ENCODE results near the gene GNAI1.

DNA sequence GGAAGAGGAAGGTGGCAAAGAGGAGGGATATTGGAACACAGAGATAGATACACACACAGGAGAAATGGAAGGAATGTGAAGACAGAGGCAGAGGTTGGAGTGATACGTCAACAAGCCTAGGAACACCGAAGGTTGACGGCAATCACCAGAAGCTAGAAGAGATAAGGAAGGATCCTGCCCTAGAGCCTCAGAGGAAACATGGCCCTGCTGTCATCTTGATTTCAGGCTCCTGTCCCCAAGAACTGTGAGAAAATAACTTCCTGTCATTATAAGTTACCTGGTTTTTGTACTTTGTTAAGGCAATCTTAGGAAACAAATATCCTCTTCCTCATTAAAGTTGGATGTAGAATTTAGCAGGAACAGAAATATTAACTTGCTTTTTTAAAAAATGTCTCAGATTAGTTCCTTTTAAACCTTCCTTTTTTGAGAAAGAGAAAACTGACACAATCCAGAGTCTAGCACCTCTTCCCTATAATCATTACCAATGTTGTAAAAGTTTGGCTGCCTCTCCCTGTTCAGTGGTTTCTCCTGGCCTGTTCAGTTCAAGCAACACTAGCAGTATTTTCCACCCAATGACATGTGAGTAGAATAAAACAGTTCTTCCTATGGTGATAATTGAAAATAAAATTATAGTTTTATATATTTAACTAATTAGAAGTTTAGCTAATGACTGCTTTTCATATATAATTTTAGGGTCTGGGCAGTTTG, 28.8 kb upstream of the GNAI1 start:
- TF ChIP-seq, protein P1, sequence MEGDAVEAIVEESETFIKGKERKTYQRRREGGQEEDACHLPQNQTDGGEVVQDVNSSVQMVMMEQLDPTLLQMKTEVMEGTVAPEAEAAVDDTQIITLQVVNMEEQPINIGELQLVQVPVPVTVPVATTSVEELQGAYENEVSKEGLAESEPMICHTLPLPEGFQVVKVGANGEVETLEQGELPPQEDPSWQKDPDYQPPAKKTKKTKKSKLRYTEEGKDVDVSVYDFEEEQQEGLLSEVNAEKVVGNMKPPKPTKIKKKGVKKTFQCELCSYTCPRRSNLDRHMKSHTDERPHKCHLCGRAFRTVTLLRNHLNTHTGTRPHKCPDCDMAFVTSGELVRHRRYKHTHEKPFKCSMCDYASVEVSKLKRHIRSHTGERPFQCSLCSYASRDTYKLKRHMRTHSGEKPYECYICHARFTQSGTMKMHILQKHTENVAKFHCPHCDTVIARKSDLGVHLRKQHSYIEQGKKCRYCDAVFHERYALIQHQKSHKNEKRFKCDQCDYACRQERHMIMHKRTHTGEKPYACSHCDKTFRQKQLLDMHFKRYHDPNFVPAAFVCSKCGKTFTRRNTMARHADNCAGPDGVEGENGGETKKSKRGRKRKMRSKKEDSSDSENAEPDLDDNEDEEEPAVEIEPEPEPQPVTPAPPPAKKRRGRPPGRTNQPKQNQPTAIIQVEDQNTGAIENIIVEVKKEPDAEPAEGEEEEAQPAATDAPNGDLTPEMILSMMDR (IDR thresholded peaks at IDR 0.05): no peak
- no peak for TF ChIP-seq POLR2A (IDR thresholded peaks at IDR 0.05)
